Caki2 (cell line): ENCODE measurements around the gene ADAMTSL2. TPM values are rescaled to one million over a fixed set of nuclear protein-coding genes. Genes with fewer than 3 reads are reported as not detected.

Experiments used
- DNase-seq: peaks from one replicate; pipeline ENCODE4 v3.0.0-alpha.2; 2015; ENCODE audit warnings: low read depth
- in situ Hi-C: cut with HindIII; loops from 2 replicates; pipeline ENCODE4 v1.10.0; 2016; ENCODE audit warnings: low sequenced_read_pairs, low pct_unique_long_range_greater_than_20kb, mixed read lengths
- total RNA-seq: library from RNA; depleted of rRNA; stranded (reverse); fragments of >200 nt; shearing (Covaris generic); gene quantifications from 2 replicates; pipeline ENCODE4 v1.2.3, GENCODE V29; 2014; ENCODE audit warnings: low replicate concordance

Gene ADAMTSL2
- total RNA-seq, 1 experiment from 2014 or later = not detected

- in situ Hi-C loops = no loop called here
- no peak for DNase-seq
Observed at GRCh38 chr9:133514460-133515239, 19.9 kb upstream of the ADAMTSL2 start.

GRCh38 chr9:133515240-133515610 lies 19.3 kb upstream of the ADAMTSL2 start:
- in situ Hi-C loops = no loop called here
- no peak for DNase-seq

GRCh38 chr9:133515615-133516255 lies 18.8 kb upstream of the ADAMTSL2 start:
- in situ Hi-C loops = no loop called here
- DNase-seq = no peak

- no peak for DNase-seq
- in situ Hi-C loops = no loop called here
Observed at GRCh38 chr9:133516256-133516960, 18.1 kb upstream of the ADAMTSL2 start.

- no peak for DNase-seq
- in situ Hi-C loops = no loop called here
Observed at GRCh38 chr9:133516961-133517350, 17.5 kb upstream of the ADAMTSL2 start.

- DNase-seq = no peak
- in situ Hi-C loops = no loop called here
Observed at GRCh38 chr9:133517711-133518110, 16.8 kb upstream of the ADAMTSL2 start.

GRCh38 chr9:133518200-133518599 lies 16.3 kb upstream of the ADAMTSL2 start:
- in situ Hi-C loops = no loop called here
- DNase-seq = no peak

- in situ Hi-C loops = no loop called here
- no peak for DNase-seq
Observed at GRCh38 chr9:133518706-133519449, 15.6 kb upstream of the ADAMTSL2 start.

GRCh38 chr9:133519693-133520092 lies 14.8 kb upstream of the ADAMTSL2 start:
- in situ Hi-C loops = no loop called here
- DNase-seq = no peak

- in situ Hi-C loops = no loop called here
- DNase-seq = no peak
Observed at GRCh38 chr9:133520121-133520835, 14.2 kb upstream of the ADAMTSL2 start.

GRCh38 chr9:133521122-133522072 lies 13.1 kb upstream of the ADAMTSL2 start:
- DNase-seq = no peak
- in situ Hi-C loops = no loop called here

- in situ Hi-C loops = no loop called here
- DNase-seq = no peak
Observed at GRCh38 chr9:133522073-133522910, 12.2 kb upstream of the ADAMTSL2 start.

- in situ Hi-C loops = no loop called here
- DNase-seq = no peak
Observed at GRCh38 chr9:133523106-133523505, 11.4 kb upstream of the ADAMTSL2 start.

GRCh38 chr9:133524146-133524545 lies 10.4 kb upstream of the ADAMTSL2 start:
- DNase-seq = no peak
- in situ Hi-C loops = no loop called here

- DNase-seq = no peak
- in situ Hi-C loops = no loop called here
Observed at GRCh38 chr9:133524679-133525228, 9.8 kb upstream of the ADAMTSL2 start, which contains the start of gene MYMK. Gene MYMK (minus strand): TSS chr9:133524959. CDS start chr9:133524844, 115 bp downstream.

- in situ Hi-C loops = no loop called here
- no peak for DNase-seq
Observed at GRCh38 chr9:133525677-133526076, 8.8 kb upstream of the ADAMTSL2 start.
